CD14-positive monocyte (primary cell): ENCODE measurements around the gene ODAD3. TPM values are rescaled to one million over a fixed set of nuclear protein-coding genes. Genes with fewer than 3 reads are reported as not detected.

Source experiments
- DNase-seq, 3 donors: peaks; one replicate each; pipeline ENCODE4 v3.0.0-alpha.2; 2011 to 2022
- H2AFZ ChIP-seq: 2 replicates; pipeline ENCODE4 v1.6.0; 2012; ENCODE audit warnings: mild to moderate bottlenecking, low read depth, low read length, inconsistent platforms; ENCODE audit not compliant: insufficient read depth, poor library complexity, severe bottlenecking
- H3K27ac ChIP-seq, 2 donors: 1 replicate in 1 of 2; 2 replicates in 1 of 2; pipeline ENCODE4 v1.5.1; 2012 to 2013; ENCODE audit warnings: low read length in 2 of 2, control low read depth in 1 of 2, inconsistent platforms in 1 of 2, low read depth in 1 of 2, mild to moderate bottlenecking in 1 of 2
- H3K27me3 ChIP-seq, 2 donors: one replicate each; pipeline versions ENCODE4 v1.6.0 to v1.6.1; 2011 to 2013; ENCODE audit warnings: low read length in 2 of 2; ENCODE audit not compliant: control insufficient read depth in 2 of 2, insufficient read depth in 2 of 2
- H3K36me3 ChIP-seq, 2 donors: replicated peaks in 1 of 2; 1 replicate in 1 of 2; 2 replicates in 1 of 2; pipeline versions ENCODE4 v1.5.1 to v1.6.1; 2012 to 2013; ENCODE audit warnings: low read length in 2 of 2, control low read depth in 1 of 2, inconsistent platforms in 1 of 2, mild to moderate bottlenecking in 1 of 2; ENCODE audit not compliant: insufficient read depth in 2 of 2, control insufficient read depth in 1 of 2
- H3K4me1 ChIP-seq, 2 donors: 1 replicate in 1 of 2; 2 replicates in 1 of 2; pipeline versions ENCODE4 v1.5.1 to v1.6.1; 2012 to 2013; ENCODE audit warnings: low read length in 2 of 2, control low read depth in 1 of 2, inconsistent platforms in 1 of 2, mild to moderate bottlenecking in 1 of 2, moderate library complexity in 1 of 2; ENCODE audit not compliant: insufficient read depth in 2 of 2, control insufficient read depth in 1 of 2
- H3K4me2 ChIP-seq: replicated peaks from 2 replicates; pipeline ENCODE3; 2012; ENCODE audit warnings: low read length, moderate library complexity, mild to moderate bottlenecking; ENCODE audit not compliant: poor library complexity, severe bottlenecking; ENCODE audit errors: extremely low read depth
- H3K4me3 ChIP-seq, 3 experiments: fragments of 200-600 bp in 1 of 3; sonication (generic) in 1 of 3; replicated peaks in 1 of 3; 1 replicate in 2 of 3; 2 replicates in 1 of 3; pipeline ENCODE4 v1.5.1; 2011 to 2013; ENCODE audit warnings: low read length in 3 of 3, mild to moderate bottlenecking in 3 of 3, control low read depth in 2 of 3, low read depth in 2 of 3, inconsistent platforms in 1 of 3, moderate library complexity in 1 of 3
- H3K79me2 ChIP-seq: 2 replicates; pipeline ENCODE4 v1.6.0; 2012; ENCODE audit warnings: mild to moderate bottlenecking, control low read depth, inconsistent platforms, low read length, moderate library complexity; ENCODE audit not compliant: insufficient read depth
- H3K9ac ChIP-seq: 2 replicates; pipeline ENCODE4 v1.6.0; 2017; ENCODE audit warnings: low read length, mild to moderate bottlenecking; ENCODE audit not compliant: insufficient read depth, poor library complexity, severe bottlenecking
- H3K9me3 ChIP-seq, 2 donors: replicated peaks in 1 of 2; 1 replicate in 1 of 2; 2 replicates in 1 of 2; pipeline versions ENCODE4 v1.5.1 to v1.6.1; 2012 to 2013; ENCODE audit warnings: low read length in 2 of 2, control low read depth in 1 of 2; ENCODE audit not compliant: control insufficient read depth in 1 of 2, insufficient read depth in 1 of 2
- H4K20me1 ChIP-seq: 2 replicates; pipeline ENCODE4 v1.6.0; 2012; ENCODE audit warnings: mild to moderate bottlenecking, low read length, control low read depth, moderate library complexity; ENCODE audit not compliant: insufficient read depth
- H3K27ac Mint-ChIP-seq, 7 donors: one replicate each; pipeline ENCODE4 v1.8.0; 2020; ENCODE audit warnings: mild to moderate bottlenecking in 7 of 7, mixed read lengths in 7 of 7, moderate library complexity in 6 of 7, inconsistent platforms in 2 of 7
- H3K27me3 Mint-ChIP-seq, 3 donors: one replicate each; pipeline ENCODE4 v1.8.0; 2021 to 2022; ENCODE audit warnings: low read depth in 3 of 3, mild to moderate bottlenecking in 3 of 3, mixed read lengths in 3 of 3, moderate library complexity in 3 of 3, inconsistent platforms in 1 of 3
- H3K36me3 Mint-ChIP-seq, 2 donors: one replicate each; pipeline ENCODE4 v1.8.0; 2020; ENCODE audit warnings: mixed read lengths in 2 of 2, inconsistent platforms in 1 of 2, mild to moderate bottlenecking in 1 of 2
- H3K4me1 Mint-ChIP-seq: one replicate; pipeline ENCODE4 v1.8.0; 2020; ENCODE audit warnings: mild to moderate bottlenecking, mixed read lengths
- H3K4me3 Mint-ChIP-seq, 2 donors: one replicate each; pipeline ENCODE4 v1.8.0; 2020; ENCODE audit warnings: mild to moderate bottlenecking in 2 of 2, mixed read lengths in 2 of 2, moderate library complexity in 1 of 2
- H3K9me3 Mint-ChIP-seq, 7 donors: one replicate each; pipeline ENCODE4 v1.8.0; 2020 to 2022; ENCODE audit warnings: mixed read lengths in 7 of 7, mild to moderate bottlenecking in 6 of 7, moderate library complexity in 6 of 7, inconsistent platforms in 2 of 7
- CTCF ChIP-seq: fragments of 200-600 bp; IDR thresholded peaks from one replicate; pipeline ENCODE4 v1.8.0; 2022; ENCODE audit warnings: antibody characterized with exemption, mild to moderate bottlenecking
- WGBS: methylation state at CpG from one replicate; pipeline ENCODE4 v1.1.5; 2013; ENCODE audit warnings: missing lambda C conversion rate; ENCODE audit not compliant: insufficient coverage; 5-methylcytosine and 5-hydroxymethylcytosine counted together
- intact Hi-C, 2 donors: fragments of 100-400 bp; cut with micrococcal nuclease; formaldehyde crosslinking; loops; one replicate each; pipeline versions ENCODE4 v1.15.0 to v1.15.1; 2023
- polyA plus RNA-seq, 3 donors: library from polyadenylated mRNA; depleted of rRNA in 1 of 3; unstranded in 2 of 3; stranded (reverse) in 1 of 3; fragments of 300-500 nt in 2 of 3; fragments of >200 nt in 1 of 3; fragmentation: Illumina TruSeq in 2 of 3; gene quantifications; 1 replicate in 2 of 3; 2 replicates in 1 of 3; pipeline ENCODE4 v1.2.3, GENCODE V29; 2012 to 2021

ODAD3 gene
- polyA plus RNA-seq, 3 donors, result 0.43 to 0.88 (median 0.61) TPM

GRCh38 chr19:11465600-11465999 lies 30.7 kb upstream of the ODAD3 start:
- Mint-ChIP-seq H3K36me3 (no peaks in the 10 kb centered on the region), H3K9me3 (peaks cover 0 to 2% (median 0%) of the 10 kb centered on the region in 7 donors), H3K27me3 (peaks cover 2 to 9% (median 7%) of the 10 kb centered on the region in 3 donors), H3K4me1 (no peaks in the 10 kb centered on the region), H3K4me3 (no peak overlapping the region), H3K27ac (no peak overlapping the region)
- Histone ChIP-seq H3K9me3 (no peaks in the 10 kb centered on the region), H3K4me2 (no peak overlapping the region), H3K36me3 (no peaks in the 10 kb centered on the region), H3K9ac (no peak overlapping the region), H3K79me2 (no peaks in the 10 kb centered on the region), H4K20me1 (no peaks in the 10 kb centered on the region), H3K27ac (no peak overlapping the region), H3K4me3 (no peak overlapping the region), H3K4me1 (no peaks in the 10 kb centered on the region), H3K27me3 (no peaks in the 10 kb centered on the region), H2AFZ (no peak overlapping the region)
- TF ChIP-seq CTCF, result no peak
- intact Hi-C loops, result no loop called here
- WGBS, result 44% methylated on average over 3 of the region's 8 CpGs
- no peak for DNase-seq

- Histone ChIP-seq H3K27me3 (no peaks in the 10 kb centered on the region), H3K4me1 (no peaks in the 10 kb centered on the region), H3K4me2 (no peak overlapping the region), H3K9ac (no peak overlapping the region), H3K36me3 (no peaks in the 10 kb centered on the region), H3K79me2 (no peaks in the 10 kb centered on the region), H4K20me1 (no peaks in the 10 kb centered on the region), H2AFZ (no peak overlapping the region), H3K9me3 (no peaks in the 10 kb centered on the region), H3K27ac (no peak overlapping the region), H3K4me3 (no peak overlapping the region)
- no peaks in the 10 kb centered on the region for H3K36me3 Mint-ChIP-seq
- H3K27me3 Mint-ChIP-seq, result peaks cover 2 to 11% (median 7%) of the 10 kb centered on the region in 3 donors
- H3K4me1 Mint-ChIP-seq, result no peaks in the 10 kb centered on the region
- H3K9me3 Mint-ChIP-seq, result peaks cover 0 to 5% (median 0%) of the 10 kb centered on the region in 7 donors
- no peak for TF ChIP-seq CTCF
- 90% methylated on average over 9 of the region's 11 CpGs for WGBS
- H3K4me3 Mint-ChIP-seq, result no peak overlapping the region
- no peak overlapping the region for H3K27ac Mint-ChIP-seq
- no peak for DNase-seq
- intact Hi-C loops, result no loop called here
These were observed 29.7 kb upstream of the ODAD3 start for GRCh38 chr19:11464333-11465265.
